ENCODE measurements around the gene CORO2B.
A peak's percentile ranks its signal among the peaks of the same experiment; 100 is the strongest.
"Not testable (repeated sequence)": the region's sequence is repeated elsewhere in the genome, so short reads cannot be mapped to it uniquely, and the experiment has no call there.

CORO2B gene

DNA sequence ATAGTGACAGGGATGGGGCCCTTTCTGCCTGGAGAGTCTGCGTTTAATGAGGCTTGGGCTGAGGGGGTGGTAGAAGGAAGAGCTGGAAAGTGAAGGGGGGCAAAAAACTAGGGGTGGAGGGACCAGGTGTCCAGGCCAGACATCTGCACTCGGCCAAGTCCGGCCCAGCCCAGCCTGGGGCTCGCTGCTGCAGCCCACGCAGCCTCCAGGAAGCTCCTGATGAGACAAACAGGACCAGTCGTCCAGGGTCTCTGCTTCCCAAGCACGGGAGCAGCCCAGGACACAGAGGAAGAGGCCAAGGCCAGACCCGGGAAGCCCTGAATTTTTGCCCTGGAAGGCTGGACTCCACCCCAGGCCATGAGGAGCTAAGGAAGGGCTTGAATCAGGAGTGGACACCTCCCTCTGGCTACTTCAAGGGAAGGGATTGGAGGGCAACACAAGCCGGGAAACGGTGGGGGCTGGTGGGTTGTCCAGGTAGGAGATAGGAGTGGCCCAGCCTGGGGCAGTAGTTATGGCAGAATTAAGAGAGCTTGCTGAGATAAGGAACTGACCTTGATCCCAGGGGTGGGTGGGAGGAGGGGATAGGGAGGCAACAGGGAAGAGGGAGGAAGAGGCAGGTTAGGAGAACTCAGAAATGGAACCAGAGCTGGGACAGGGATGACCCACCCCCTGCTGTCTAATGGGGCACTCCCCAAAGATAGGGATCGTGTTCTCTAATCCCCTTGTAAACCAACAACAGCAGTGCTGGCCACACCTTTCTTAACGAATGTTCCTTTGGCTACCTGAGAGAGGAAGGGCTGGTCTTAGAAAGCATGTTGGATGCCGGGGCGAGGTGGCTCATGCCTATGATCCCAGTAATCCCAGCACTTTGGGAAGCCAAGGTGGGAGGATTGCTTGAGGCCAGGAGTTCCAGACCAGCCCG is 152.4 kb downstream of the CORO2B start:
- no peak for DNase-seq (ENCODE audit: low spot score)

DNA sequence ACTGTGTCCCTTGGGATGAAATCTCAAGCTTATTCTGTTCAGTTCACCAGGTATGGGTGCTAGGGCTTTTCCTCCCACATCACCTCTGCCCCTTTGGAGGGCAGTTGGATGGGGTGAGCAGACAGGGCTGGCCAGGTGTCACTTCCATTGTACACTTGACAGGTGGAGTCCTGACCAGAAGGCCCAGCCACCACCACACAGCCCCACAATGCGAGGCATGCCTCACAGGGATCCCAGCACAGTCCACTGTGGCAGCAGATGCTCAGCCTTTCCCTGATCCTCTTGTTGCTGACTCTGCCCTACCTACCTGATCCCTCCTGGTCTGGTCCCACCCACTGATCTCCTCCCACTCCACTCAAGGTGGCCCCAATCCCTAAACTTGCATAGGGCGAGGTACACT is 153.7 kb downstream of the CORO2B start:
- DNase-seq (ENCODE audit: low spot score), result no peak

DNA sequence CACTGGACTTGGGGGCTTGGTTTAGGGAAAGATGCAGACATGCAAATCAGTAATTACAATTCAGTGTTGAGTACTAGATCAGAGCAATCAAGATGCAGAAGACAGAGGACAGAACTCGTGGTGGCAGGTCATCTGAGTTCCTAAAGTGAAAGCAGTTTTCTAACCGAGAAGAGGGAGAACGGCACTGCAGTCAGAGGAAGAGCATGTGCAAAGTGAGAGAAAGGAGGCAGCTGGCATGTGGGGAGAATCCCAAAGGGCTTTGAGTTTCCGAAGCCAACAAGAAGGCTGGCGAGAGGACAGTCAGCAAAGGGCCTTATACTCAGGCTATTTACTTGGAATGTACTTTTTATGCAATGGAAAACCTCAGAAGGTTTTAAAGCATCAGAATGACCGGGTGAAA is 154.9 kb downstream of the CORO2B start:
- peak; percentile 33 for DNase-seq (ENCODE audit: low spot score)

DNA sequence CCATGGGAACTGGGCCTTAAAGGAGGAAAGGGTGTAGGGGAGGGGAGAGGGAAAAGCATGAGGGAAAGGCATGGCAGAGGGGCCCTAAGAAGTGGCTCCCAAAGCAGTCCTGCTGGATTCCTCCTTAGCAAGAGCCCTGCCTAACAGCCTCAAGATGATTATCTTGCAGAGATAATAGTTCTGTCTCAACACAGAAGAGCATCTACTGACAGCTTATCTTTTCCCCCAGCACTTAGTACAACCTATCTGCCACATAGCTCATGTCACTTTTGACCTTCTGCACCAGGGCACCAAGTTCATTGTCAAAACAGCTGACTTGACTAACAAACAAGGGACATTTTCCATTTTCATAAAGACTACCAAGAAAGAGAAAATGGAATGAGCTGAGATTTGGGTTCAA is 155.6 kb downstream of the CORO2B start:
- no peak for DNase-seq (ENCODE audit: low spot score)

DNA sequence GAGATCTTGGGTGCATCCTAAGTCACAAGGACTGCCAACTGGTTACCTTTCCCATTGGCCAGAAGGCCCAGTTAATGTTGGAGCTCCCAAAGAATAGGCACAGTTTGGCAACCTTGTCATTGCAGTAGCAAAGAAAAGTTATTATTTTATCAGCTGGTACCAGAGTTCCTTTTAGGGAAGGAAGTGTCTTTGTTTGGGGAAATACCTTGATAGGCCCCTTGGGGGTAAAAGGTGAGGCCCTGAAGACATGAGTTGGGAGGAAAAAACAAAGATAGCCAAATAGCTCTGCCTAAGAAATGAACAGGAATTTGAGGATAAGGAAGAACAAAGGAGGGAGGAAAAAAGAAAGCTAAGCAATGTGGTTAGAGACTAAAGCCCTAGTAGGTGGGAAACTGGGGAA is 156.1 kb downstream of the CORO2B start:
- no peak for DNase-seq (ENCODE audit: low spot score)

DNA sequence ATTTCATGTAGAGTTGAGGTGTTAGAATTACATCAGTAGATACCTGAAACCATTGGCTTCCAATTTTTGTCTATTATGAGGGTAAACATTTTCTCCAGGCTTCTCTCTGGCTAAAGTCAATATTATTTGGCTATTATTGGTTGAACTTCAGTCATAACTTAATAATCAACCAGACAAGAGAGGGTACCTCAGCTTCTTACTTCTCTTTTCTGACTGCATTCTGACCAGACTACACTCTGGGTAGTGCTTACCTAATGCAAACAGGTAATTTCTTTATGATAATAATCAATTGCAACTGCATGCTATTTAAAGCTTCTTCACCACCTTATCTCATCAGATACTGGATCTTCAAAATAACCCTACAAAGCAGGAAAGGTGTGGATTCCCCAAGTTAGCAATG is 156.8 kb downstream of the CORO2B start:
- no peak for DNase-seq (ENCODE audit: low spot score)

DNA sequence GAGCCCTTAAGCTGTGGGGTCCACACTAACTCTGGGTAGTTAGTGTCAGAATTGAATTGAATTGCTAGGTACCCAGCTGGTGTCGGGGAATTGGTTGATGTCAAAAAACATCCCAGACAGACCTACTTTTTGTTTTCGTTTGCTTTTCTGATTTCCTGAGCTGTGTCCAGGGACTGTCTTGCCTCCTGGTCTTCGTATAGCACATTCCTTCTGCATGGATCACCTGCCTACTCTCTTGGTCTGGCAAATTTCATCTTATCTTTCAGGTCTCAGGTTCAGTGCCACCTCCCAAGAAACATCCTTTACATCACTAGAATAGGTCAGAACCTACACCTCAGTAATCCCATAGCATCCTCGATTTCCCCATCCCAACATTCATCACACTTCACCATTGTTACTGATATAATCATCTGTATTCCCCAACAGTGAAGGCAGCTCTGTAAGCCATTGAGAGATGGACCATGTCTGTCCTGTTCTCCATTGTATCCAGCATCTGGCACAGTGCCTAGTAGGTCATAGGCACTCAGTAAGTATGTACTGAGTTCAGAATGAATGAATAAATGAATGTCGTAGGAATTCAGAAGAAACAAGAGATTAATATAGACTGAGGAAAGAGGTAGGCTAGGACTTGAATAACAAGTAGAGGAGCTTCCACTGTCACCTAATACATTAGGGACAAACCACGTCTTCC is 160.7 kb downstream of the CORO2B start:
- no peak for DNase-seq (ENCODE audit: low spot score)

DNA sequence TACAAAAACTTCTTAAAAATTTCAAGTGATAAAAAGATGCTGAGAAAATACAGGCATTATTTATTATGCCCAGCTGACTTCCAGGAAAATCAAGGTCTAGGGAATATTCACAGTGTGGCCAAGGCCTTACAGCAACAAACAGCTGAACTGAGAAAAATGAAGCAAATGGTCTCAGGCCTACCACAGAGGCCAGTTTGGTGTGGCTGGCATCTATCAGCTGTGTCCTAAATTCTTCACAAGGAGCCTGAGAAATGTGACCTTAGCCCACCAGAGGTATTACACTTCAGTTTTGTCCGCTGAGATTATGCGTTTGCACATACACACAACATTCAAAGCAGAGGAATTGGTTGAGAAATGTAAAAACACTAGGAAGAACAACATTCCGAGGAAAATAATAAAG is 164.5 kb downstream of the CORO2B start:
- no peak for DNase-seq (ENCODE audit: low spot score)

DNA sequence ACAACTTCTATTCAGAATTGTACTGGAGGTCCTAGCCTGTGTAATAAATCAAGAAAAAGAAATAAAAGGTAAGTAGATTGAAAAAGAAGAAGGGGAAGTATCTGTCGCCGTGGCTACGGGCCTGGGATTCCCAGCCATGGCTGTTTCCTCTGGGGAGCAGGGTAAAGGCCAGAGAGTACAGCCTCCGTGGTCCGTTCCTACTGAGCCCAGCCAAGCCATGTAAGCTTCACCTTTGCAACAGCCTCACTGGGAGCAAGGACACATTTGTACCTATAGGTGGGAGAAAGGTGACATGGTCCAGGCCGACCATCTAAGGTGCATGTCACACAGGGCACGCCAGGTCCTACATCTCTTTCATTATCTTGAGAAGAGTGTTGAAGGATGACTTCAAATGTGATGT is 170.6 kb downstream of the CORO2B start:
- no peak for DNase-seq (ENCODE audit: low spot score)

DNA sequence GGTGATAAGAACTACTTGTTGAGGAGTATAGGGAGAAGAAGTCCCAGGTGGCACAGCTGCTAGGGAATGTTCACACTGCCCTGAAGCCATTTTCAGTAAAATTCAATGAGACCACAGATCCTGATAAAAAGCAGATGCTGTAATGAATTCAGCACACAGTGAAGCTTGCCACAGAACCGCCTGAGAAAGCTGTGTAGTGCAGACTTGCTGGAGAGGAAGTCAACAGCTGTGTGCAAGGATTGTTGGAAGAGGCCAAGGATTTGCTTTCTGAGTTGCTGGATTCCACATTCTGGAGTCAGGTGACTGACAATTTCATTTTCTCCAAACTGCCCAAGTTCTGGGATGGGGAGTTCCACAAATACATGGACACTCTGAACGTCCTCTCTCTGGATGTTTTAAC is 171.0 kb downstream of the CORO2B start:
- peak; percentile 58 for DNase-seq (ENCODE audit: low spot score)

DNA sequence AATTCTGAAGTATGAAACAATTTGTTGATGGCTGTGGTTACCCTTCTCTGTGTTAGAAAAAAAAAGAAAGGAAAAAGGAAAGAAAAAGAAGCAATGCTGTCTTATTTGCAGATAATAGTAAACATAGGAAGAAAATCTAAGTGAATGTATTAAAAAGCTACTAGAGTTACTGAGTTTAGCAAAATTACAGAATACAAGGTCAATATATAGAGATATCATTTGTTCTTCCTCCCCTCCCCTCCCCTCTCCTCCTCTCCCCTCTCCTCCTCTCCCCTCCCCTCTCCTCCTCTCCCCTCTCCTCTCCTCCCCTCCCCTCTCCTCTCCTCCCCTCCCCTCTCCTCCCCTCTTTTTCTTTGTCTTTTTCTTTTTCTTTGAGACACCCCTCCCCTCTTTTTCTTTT is 172.8 kb downstream of the CORO2B start:
- no peak for DNase-seq (ENCODE audit: low spot score)

DNA sequence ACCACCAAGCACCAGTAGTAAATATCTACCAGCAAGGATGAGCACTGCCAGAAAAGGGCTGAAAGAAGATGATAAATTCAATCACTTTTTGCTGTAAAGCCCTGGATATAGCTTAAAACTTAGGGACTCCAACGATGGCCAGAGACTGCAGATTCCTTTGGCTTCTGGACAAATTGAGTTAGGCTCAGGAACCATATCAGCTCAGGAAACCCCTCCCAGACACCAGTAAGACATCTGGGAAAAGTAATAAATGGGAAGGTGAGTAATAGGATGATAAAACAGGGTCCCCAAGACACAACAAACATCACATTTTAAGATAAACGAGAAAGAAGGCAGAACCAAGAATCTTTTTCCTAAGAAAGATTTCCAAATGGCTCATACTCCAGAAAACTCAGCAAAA is 176.9 kb downstream of the CORO2B start:
- no peak for DNase-seq (ENCODE audit: low spot score)

DNA sequence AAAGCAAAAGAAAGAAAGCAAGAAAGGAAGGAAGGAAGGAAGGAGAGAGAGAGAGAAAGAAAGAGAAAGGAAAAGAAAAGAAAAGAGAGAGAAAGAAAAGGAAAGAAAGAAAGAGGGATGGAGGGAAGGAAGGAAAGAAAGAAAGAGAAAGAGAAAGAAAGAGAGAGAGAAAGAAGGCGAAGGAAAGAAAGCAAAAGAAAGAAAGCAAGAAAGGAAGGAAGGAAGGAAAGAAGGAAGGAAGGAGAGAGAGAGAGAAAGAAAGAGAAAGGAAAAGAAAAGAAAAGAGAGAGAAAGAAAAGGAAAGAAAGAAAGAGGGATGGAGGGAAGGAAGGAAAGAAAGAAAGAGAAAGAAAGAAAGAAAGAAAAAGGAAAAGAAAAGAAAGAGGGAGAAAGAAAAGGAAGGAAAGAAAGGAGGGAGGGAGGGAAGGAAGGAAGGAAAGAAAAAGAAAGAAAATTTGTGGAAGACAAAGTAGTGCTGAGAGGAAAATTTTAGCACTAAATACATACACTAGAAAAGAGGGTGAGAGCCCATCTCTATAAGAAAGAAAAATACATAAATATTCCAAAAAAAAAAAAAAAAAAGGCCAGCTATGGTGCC is 181.3 kb downstream of the CORO2B start:
- not testable (repeated sequence) for DNase-seq (ENCODE audit: low spot score)

DNA sequence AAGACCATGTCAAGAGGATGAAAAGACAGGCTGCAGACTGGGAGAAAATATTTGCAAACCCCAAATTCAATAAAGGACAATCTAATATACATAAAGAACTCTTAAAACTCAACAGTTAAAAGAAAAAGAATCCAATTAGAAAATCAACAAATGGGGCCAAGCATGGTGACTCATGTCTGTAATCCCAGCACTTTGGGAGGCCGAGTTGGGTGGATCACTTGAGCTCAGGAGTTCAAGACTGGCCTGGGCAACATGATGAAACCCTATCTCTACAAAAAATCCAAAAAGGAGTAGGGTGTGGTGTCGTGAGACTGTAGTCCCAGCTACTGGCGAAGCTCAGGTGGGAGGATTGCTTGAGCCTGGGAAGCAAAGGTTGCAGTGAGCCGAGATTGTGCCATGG is 184.3 kb downstream of the CORO2B start:
- no peak for DNase-seq (ENCODE audit: low spot score)

DNA sequence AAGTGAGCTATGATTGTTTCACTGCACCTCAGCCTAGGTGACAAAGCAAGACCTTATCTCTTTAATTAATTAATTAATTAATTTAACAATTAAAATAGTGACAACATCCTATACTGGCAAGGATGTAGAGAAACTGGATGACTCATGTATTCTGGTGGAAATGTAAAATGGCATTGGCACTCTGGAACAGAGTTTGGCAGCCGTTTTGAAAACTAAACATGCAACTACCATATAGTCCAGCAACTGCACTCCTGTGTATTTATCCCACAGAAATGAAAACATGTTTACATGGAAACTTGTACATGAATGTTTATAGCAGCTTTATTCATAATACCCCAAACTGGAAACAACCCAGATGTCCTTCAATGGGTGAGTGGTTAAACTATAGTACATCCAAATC is 185.3 kb downstream of the CORO2B start:
- no peak for DNase-seq (ENCODE audit: low spot score)

DNA sequence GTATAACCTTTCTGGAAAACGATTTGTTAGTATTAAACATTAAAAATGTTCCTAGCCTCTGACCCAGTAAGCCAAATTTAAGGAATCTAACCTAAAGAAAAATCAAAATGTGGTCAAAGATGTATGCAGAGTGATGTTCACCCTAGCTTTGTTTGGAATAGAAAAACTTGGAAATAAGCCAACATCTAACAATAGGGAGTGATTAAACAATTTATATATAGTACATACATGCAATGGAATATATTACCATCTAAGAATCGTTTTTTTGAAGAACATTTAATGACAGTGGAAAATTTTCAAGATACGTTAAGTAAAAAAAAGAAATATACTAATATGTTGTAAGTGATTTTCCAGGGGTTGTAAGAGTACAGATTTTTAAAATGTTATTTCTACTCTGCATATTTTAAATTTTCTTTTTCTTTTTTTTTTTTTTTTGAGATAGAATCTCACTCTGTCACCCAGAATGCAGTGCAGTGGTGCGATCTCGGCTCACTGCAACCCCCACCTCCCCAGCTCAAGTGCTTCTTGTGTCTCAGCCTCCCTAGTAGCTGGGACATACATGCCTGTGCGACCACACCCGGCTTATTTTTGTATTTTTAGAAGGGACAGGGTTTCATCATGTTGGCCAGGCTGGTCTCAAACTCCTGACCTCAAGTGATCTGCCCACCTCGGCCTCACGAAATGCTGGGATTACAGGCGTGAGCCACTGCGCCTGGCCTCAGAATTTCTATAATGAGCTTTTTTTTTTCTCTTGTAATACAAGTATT is 187.0 kb downstream of the CORO2B start:
- DNase-seq (ENCODE audit: low spot score), result no peak

DNA sequence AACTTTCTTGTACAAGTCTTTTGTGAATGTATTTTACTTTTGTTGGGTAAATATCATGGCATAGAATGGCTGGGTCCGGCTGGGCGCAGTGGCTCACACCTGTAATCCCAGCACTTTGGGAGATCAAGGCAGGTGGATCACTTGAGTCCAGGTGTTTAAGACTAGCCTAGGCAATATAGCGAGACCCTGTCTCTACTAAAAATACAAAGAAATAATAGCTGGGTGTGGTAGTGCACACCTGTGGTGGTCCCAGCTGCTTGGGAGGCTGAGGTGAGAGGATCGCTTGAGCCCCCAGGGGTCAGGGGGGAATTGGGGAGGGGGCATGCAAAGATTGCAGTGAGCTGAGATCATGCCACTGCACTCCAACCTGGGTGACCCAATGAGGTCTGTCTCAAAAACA is 189.0 kb downstream of the CORO2B start:
- no peak for DNase-seq (ENCODE audit: low spot score)

DNA sequence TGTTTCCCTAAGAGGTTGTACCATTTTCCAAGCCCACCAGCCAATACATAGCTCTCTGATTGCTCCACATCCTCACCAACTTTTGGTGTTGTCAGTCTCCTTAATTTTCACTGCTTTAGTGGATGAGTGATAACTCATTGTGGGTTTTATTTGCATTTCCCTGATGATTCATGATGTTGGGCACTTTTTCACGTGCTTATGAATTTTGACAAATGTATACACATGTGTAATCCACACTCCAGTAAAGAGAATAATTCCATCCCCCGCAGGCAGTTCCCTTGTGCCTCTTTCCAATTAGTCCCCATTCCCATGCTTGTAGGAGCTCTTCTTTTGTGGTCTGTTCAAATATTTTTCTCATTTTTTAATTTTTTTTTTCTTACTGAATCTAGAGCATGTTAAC is 189.5 kb downstream of the CORO2B start:
- no peak for DNase-seq (ENCODE audit: low spot score)

DNA sequence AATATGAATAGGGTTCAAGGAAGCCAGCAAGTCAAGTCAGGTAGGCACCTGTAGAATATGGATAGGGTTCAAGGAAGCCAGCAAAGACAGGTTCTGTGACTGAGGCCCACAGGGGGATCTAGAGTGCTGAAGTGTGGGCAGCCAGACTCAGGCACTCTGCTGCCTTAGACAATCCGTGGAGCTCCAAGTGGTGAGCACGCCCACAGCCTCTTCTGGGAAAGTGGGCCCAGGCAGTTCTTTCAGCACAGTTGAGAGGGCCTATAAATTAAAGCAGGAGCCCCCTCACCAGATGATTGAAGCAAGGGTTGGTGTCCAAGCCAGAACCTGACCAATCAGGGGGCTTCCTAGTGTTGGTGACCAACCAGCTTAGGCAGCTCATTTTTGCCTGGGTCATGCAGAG is 190.9 kb downstream of the CORO2B start:
- DNase-seq (ENCODE audit: low spot score), result no peak

DNA sequence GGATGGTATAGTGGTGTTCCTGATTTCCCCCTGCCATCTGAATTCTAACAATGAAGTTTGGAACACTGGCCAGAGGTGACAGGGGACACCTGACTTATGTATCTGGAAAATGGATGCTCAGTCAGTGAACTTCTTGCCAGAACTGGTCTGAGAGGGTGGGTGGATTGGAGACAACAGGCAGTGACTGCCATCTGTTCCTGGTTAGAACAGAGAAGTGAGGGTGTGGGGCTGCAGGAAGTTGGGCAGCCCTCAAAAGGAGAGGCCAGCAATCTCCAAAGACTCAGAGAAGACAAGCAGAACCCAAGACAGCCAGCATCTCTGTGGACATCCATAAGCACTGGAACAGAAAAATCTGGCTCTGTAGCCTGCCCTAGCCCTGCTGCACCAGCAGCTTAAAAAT is 191.4 kb downstream of the CORO2B start:
- no peak for DNase-seq (ENCODE audit: low spot score)

DNA sequence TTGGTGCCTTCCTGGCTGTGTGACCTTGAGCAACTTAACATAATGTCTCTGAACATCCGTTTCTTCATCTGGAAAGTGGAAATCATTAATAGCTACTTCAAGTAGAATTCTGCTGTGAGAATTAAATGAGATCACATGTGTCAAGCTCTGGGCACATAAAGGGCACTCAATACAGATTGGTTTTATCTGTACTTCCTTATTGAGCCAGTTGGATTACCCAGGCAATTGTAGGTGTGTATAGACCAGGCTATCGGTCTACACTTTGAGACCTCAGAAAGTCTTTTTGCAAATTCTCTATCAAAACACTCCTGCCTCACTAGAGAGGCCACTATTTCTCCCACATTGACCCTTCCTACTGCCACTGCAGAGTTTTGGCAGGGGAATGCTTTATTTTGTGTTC is 194.2 kb downstream of the CORO2B start:
- DNase-seq (ENCODE audit: low spot score), result no peak

DNA sequence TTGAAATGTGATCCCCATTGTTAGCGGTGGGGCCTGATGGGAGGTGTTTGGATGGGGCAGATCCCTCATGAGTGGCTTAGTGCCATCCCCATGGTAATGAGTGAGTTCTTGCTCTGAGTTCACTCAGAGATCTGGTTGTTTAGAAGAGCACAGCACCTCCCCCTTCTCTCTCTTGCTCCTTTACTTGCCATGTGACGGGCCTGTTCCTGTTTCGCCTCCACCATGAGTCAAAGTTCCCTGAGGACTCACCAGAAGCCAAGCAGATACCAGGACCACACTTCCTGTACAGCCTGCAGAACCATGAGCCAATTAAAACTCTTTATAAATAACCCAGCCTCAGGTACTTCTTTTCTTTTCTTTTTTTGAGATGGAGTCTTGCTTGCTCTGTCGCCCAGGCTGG is 195.3 kb downstream of the CORO2B start:
- DNase-seq (ENCODE audit: low spot score), result no peak

Data from AG20443 (cell line).